Spinal cord (tissue), 10 donors: ENCODE data around the gene MKLN1. TPM values are rescaled to one million over a fixed set of nuclear protein-coding genes. Genes with fewer than 3 reads are reported as not detected.

Experiments
- DNase-seq, 6 donors: peaks; one replicate each; pipeline versions ENCODE4 v3.0.0 to v3.0.0-alpha.2; 2013 to 2015; ENCODE audit warnings: low spot score in 6 of 6, low read depth in 4 of 6
- H3K27ac ChIP-seq: one replicate; pipeline ENCODE4 v1.5.1; 2013; ENCODE audit warnings: low read depth, low read length, control low read depth
- H3K27me3 ChIP-seq: one replicate; pipeline ENCODE4 v1.6.1; 2013; ENCODE audit warnings: low read length; ENCODE audit not compliant: control insufficient read depth, insufficient read depth
- H3K36me3 ChIP-seq: one replicate; pipeline ENCODE4 v1.6.1; 2013; ENCODE audit warnings: low read length; ENCODE audit not compliant: control insufficient read depth, insufficient read depth
- H3K4me1 ChIP-seq: one replicate; pipeline ENCODE4 v1.6.1; 2013; ENCODE audit warnings: low read length; ENCODE audit not compliant: control insufficient read depth, insufficient read depth
- H3K4me3 ChIP-seq: one replicate; pipeline ENCODE4 v1.5.1; 2013; ENCODE audit warnings: low read depth, low read length, control low read depth
- H3K9me3 ChIP-seq: one replicate; pipeline ENCODE4 v1.6.1; 2013; ENCODE audit warnings: low read length; ENCODE audit not compliant: control insufficient read depth, insufficient read depth
- WGBS: methylation state at CpG from one replicate; pipeline ENCODE4 v1.1.5; 2013; ENCODE audit warnings: missing lambda C conversion rate; ENCODE audit not compliant: insufficient coverage; 5-methylcytosine and 5-hydroxymethylcytosine counted together
- polyA plus RNA-seq, 2 donors: library from polyadenylated mRNA; unstranded; fragments of 120-200 nt; gene quantifications; one replicate each; pipeline ENCODE4 v1.2.1, GENCODE V29; 2013; ENCODE audit not compliant: insufficient read length in 2 of 2
- total RNA-seq, 2 donors: library from RNA; depleted of rRNA in 1 of 2; stranded (reverse); fragments of 120-200 nt in 1 of 2; fragments of >200 nt in 1 of 2; gene quantifications; one replicate each; pipeline versions ENCODE4 v1.2.3 to v1.2.4, GENCODE V29; 2013 to 2014
- donor health status: healthy.

Gene MKLN1
- total and polyA plus RNA-seq, 4 donors: 13.6 to 69.4 (median 36.6) TPM

DNA sequence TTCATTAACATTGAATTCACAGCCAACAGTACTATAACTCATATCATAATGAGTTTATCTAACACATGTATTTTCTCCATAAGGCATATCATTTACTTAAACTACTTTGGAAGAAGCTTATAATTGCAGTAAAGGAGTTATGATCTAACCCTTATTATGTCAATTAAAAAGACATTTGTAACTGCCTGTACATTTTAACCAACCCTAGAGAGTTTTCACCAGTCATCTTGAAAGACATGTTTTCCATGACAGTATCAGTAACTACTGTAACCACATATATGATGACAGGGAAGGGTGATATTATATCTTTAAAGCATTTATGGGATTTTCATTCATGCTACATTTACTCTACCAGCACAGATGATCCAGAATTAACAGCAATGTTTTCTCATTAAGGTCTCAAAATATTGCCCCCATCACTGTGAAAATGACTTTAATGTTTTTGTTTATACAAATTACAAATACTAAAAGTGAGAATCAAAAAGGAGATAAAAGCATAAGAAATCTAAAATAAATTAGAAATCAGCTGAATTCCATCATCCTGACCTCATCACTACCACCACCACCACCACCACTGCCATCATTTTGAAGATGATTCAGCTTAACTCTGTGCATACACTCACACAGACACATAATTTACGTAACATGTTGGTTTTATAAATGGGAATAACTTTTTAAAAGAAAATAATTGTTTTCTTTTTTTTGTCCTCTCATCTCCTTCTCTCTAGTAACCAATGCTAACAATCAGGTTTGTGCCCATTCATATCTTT is 53.6 kb downstream of the MKLN1 start:
- Histone ChIP-seq H3K27ac (no peak overlapping the region), H3K27me3 (no peaks in the 10 kb centered on the region), H3K9me3 (no peaks in the 10 kb centered on the region), H3K4me1 (no peaks in the 10 kb centered on the region), H3K36me3 (no peaks in the 10 kb centered on the region), H3K4me3 (no peak overlapping the region)
- WGBS: no CpG with 5 or more reads among the region's 1 CpG
- no peak for DNase-seq

DNA sequence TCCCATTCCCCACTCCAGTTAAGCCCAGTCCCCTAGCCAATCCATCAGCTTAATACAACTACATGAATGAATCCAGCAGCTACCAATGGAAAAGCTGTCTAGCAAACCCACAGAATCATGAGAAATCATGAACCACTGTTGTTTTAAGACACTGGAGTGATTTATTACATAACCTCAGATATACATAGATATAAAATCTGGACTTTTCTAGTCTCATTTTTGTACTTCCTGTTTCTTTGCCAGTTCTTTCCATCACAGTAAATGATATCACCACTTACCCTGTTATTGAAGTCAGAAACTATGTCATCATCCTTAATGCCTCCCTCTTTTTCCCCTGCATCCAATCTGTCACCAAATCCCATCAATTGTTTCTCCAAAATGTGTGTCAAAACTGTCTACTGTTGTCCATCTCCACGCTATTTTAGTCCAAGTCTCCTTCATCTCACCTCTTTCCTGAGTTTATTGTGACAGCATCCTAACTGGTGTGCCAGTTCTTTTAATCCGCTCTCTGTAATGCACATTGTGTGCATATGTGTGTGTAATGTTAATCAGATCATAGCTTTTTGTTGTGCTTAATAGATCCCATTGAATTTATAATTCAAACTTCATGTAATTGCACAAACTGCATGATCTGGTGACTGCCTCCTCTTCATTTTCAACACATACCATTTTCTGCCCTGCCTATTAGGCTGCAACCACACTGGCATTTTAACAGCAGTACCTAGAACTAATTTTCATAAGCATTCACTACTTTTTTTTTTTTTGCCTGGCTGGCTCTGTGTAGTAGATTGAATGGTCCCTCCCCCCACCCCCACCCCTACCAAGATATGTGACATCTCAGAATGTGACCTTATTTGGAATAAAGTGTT is 56.0 kb downstream of the MKLN1 start:
- Histone ChIP-seq H3K9me3 (no peaks in the 10 kb centered on the region), H3K4me1 (no peaks in the 10 kb centered on the region), H3K27me3 (no peaks in the 10 kb centered on the region), H3K4me3 (no peak overlapping the region), H3K27ac (no peak overlapping the region), H3K36me3 (no peaks in the 10 kb centered on the region)
- no peak for DNase-seq
- WGBS: 100% methylated on average over 1 of the region's 2 CpGs

DNA sequence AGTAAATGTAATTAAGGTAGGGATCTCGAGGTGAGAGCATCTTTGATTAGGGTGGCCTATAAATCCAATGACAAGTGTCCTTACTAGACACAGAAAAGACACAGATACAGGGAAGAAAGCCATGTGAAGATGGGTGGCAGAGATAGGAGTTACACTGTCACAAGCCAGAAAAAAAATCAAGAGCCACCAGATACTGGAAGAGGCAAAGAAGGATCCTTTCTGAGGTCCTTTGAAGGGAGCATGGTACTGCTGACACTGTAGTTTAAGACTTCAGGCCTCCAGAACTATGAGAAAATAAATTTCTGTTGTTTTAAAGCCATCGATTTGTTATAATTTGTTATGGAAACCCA is 56.6 kb downstream of the MKLN1 start:
- no peaks in the 10 kb centered on the region for H3K9me3 ChIP-seq
- H3K36me3 ChIP-seq: no peaks in the 10 kb centered on the region
- H3K4me1 ChIP-seq: no peaks in the 10 kb centered on the region
- H3K27ac ChIP-seq: no peak overlapping the region
- no CpG with 5 or more reads among the region's 2 CpGs for WGBS
- H3K27me3 ChIP-seq: no peaks in the 10 kb centered on the region
- no peak overlapping the region for H3K4me3 ChIP-seq
- DNase-seq: no peak

DNA sequence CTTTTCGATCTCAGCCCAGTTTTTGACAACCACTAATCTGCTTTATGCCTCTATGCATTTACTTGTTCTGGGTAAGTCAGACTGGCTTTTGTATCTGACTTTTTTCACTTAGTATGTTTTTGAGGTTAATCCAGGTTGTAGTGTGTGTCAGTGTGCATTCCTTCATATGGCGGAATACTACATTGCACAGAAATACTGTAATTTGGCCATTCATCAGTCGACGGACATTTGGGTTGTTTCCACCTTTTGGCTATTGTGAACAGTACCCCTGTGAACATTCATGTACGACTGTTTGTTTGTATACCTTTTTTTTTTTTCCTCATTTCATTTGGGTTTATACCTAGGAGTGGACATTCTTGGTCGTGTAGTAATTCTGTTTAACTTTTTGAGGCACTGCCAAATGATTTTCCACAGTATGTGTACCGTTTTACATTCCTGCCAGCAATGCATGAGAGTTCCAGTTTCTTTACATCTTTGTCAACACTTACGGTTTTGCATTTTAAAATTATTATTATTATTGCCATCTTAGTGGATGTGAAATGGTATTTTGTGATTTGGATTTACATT is 57.4 kb downstream of the MKLN1 start:
- no peak overlapping the region for H3K4me3 ChIP-seq
- no peaks in the 10 kb centered on the region for H3K27me3 ChIP-seq
- no peak for DNase-seq
- no peaks in the 10 kb centered on the region for H3K9me3 ChIP-seq
- no CpG with 5 or more reads among the region's 8 CpGs for WGBS
- H3K27ac ChIP-seq: no peak overlapping the region
- no peaks in the 10 kb centered on the region for H3K36me3 ChIP-seq
- no peaks in the 10 kb centered on the region for H3K4me1 ChIP-seq

DNA sequence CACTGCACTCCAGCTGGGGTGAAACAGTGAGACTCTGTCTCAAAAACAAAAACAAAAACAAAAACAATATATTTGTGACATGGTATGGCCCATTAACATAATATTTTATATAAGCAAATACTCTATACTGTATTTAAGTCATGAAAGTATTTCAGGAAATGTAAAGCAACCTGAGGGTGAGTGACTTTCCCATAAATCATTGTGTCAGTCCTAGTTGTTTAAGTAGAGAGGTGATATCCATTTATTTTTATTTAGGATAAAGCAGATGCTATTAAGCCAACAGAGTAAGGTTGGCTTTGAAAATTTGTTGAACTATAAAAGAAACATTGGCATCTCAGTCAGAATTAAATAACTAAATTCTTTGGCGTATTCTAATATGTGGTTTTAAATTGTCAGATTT is 60.5 kb downstream of the MKLN1 start:
- no peaks in the 10 kb centered on the region for H3K27me3 ChIP-seq
- no peaks in the 10 kb centered on the region for H3K36me3 ChIP-seq
- no peaks in the 10 kb centered on the region for H3K9me3 ChIP-seq
- H3K27ac ChIP-seq: no peak overlapping the region
- no CpG with 5 or more reads among the region's 1 CpG for WGBS
- H3K4me3 ChIP-seq: no peak overlapping the region
- no peak for DNase-seq
- H3K4me1 ChIP-seq: no peaks in the 10 kb centered on the region

DNA sequence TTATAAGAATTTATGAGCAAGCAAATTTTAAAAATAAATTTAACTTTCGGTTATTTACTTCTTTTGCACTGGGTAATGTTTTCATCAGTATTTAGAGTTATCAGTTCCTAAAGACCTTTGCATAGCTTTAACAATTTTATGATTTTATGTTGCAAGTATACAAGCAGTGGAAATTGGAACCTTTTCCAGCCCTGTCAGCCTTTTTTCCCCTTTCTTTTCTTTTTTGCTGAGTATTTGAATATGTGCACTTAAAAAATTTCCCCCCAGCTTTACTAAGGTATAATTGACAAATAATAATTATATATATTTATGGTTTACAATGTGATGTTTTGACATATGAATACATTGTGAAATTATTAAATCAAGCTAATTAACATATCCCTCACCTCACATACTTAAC is 62.6 kb downstream of the MKLN1 start:
- H3K27ac ChIP-seq: no peak overlapping the region
- H3K27me3 ChIP-seq: no peaks in the 10 kb centered on the region
- no peaks in the 10 kb centered on the region for H3K4me1 ChIP-seq
- H3K9me3 ChIP-seq: no peaks in the 10 kb centered on the region
- no peak for DNase-seq
- no peak overlapping the region for H3K4me3 ChIP-seq
- whole genome bisulfite sequencing: no CpG with 5 or more reads among the region's 1 CpG
- H3K36me3 ChIP-seq: no peaks in the 10 kb centered on the region

DNA sequence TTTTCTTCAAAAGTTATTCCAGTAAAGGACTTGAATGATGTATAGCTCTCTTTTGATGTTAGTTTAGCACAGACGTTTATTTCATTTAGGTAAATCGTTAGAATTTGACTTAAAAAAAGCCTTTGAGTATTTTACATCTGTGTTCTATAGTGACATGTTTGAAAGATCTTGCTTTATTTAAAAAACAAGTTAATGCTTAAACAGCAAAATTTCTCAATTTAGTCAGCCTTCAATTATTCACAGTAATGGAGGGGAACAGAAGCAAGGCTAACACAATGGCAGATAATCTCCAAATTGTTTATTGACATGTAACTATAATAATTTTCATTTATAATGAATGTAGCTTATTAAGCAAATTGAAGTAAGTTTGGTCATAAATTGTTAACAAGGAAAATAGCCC is 63.5 kb downstream of the MKLN1 start:
- WGBS: no CpG with 5 or more reads among the region's 2 CpGs
- H3K36me3 ChIP-seq: no peaks in the 10 kb centered on the region
- H3K4me1 ChIP-seq: no peaks in the 10 kb centered on the region
- DNase-seq: no peak
- no peaks in the 10 kb centered on the region for H3K27me3 ChIP-seq
- H3K9me3 ChIP-seq: no peaks in the 10 kb centered on the region
- H3K27ac ChIP-seq: no peak overlapping the region
- no peak overlapping the region for H3K4me3 ChIP-seq

DNA sequence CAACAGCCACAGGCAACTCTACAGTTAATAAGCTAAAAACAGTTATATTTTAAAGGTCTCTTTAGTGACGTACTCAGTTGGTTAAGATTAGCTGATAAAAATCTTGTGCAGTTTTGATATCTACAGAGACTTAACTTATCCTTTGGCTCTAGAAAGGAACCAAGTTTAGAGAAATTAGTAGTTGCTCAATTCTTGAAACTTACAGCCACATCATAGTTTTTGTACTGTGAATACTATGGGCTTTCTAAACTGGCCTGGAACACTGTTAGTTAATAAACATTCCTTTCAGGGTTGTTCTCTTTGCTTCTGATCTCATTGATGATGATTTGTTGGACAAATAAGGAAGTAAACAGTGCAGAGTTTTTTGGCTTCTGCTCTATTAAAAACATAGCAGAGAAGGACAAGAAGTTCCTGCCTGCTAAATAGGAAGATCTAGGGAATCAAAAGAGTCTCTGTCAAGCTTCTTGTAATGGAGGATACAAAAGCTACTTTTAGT is 73.1 kb downstream of the MKLN1 start:
- Histone ChIP-seq H3K27ac (no peak overlapping the region), H3K27me3 (no peaks in the 10 kb centered on the region), H3K4me3 (no peak overlapping the region), H3K4me1 (no peaks in the 10 kb centered on the region), H3K9me3 (peaks cover 8% of the 10 kb centered on the region), H3K36me3 (peaks cover 2% of the 10 kb centered on the region)
- no CpG with 5 or more reads among the region's 1 CpG for WGBS
- DNase-seq: no peak

DNA sequence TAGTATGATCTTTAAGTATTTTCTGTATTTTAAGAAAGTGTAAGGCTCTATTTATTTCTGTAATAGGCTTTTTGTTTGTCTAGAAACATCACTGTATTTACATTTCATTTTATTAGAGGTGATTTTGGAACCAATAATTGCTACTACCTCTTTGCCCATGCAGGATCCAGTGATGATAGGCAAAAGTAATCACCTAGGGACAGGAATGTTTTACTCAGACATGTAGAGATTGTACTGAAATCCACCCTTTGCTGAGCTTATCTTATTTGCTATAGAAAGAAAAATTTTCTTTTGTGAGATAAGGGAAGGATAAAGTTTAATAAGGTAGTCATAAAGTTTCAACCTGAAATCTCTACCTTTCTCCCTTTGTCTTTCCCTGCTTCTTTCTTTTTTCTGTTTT is 73.5 kb downstream of the MKLN1 start:
- no peak overlapping the region for H3K27ac ChIP-seq
- no peak overlapping the region for H3K4me3 ChIP-seq

More for the DNA sequence above, 73.5 kb downstream of the MKLN1 start:
- peaks cover 8% of the 10 kb centered on the region for H3K9me3 ChIP-seq
- peaks cover 2% of the 10 kb centered on the region for H3K36me3 ChIP-seq
- H3K27me3 ChIP-seq: no peaks in the 10 kb centered on the region
- DNase-seq: no peak
- no peaks in the 10 kb centered on the region for H3K4me1 ChIP-seq
